HEK293T (cell line): ENCODE data around the gene SLC2A4RG.

Experiments used
- BHLHE40 ChIP-seq: fragments of 450-650 bp; IDR thresholded peaks from 2 replicates; pipeline ENCODE4 v1.6.1; 2016; ENCODE audit warnings: mild to moderate bottlenecking, moderate library complexity, borderline replicate concordance
- ELF4 ChIP-seq: fragments of 450-650 bp; IDR thresholded peaks from 2 replicates; pipeline ENCODE4 v1.6.1; 2017; ENCODE audit warnings: antibody characterized with exemption
- FOXM1 ChIP-seq: fragments of 450-650 bp; IDR thresholded peaks from 2 replicates; pipeline ENCODE4 v1.6.1; 2017; ENCODE audit warnings: mild to moderate bottlenecking, borderline replicate concordance
- HDGF ChIP-seq: fragments of 450-650 bp; IDR thresholded peaks from 2 replicates; pipeline ENCODE4 v1.6.1; 2017; ENCODE audit warnings: antibody characterized with exemption, borderline replicate concordance
- LEF1 ChIP-seq: fragments of 450-650 bp; IDR thresholded peaks from 2 replicates; pipeline ENCODE4 v1.6.1; 2017; ENCODE audit warnings: mild to moderate bottlenecking, borderline replicate concordance
- TARDBP ChIP-seq: fragments of 450-650 bp; IDR thresholded peaks from 2 replicates; pipeline ENCODE4 v1.6.1; 2016
- ZNF384 ChIP-seq: fragments of 450-650 bp; IDR thresholded peaks from 2 replicates; pipeline ENCODE4 v1.6.1; 2016
- TF ChIP-seq, protein P1 (sequence below): fragments of 450-650 bp; IDR thresholded peaks from 2 replicates; pipeline ENCODE4 v1.6.1; 2016

GRCh38 chr20:63767886-63768285, 28.3 kb downstream of the SLC2A4RG start:
- no peak for TF ChIP-seq HDGF
- no peak for TF ChIP-seq TARDBP
- TF ChIP-seq BHLHE40, result no peak
- no peak for TF ChIP-seq ELF4
- TF ChIP-seq LEF1, result no peak
- TF ChIP-seq ZNF384, result no peak
- TF ChIP-seq, protein P1, sequence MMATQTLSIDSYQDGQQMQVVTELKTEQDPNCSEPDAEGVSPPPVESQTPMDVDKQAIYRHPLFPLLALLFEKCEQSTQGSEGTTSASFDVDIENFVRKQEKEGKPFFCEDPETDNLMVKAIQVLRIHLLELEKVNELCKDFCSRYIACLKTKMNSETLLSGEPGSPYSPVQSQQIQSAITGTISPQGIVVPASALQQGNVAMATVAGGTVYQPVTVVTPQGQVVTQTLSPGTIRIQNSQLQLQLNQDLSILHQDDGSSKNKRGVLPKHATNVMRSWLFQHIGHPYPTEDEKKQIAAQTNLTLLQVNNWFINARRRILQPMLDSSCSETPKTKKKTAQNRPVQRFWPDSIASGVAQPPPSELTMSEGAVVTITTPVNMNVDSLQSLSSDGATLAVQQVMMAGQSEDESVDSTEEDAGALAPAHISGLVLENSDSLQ, result no peak
- TF ChIP-seq FOXM1, result no peak
